Liver (tissue), 9 donors: Measurements from ENCODE around the gene C1QTNF1. TPM values are rescaled to one million over a fixed set of nuclear protein-coding genes. Genes with fewer than 3 reads are reported as not detected.
"Not testable (repeated sequence)": the region's sequence is repeated elsewhere in the genome, so short reads cannot be mapped to it uniquely, and the experiment has no call there.

Experiments used
- DNase-seq: peaks from one replicate; pipeline ENCODE4 v3.0.0-alpha.2; 2017; ENCODE audit warnings: low spot score
- H3K27ac ChIP-seq, 2 donors: one replicate each; pipeline ENCODE4 v1.7.0; 2013; ENCODE audit warnings: inconsistent platforms in 2 of 2, low read length in 2 of 2, control low read depth in 1 of 2, low read depth in 1 of 2, mild to moderate bottlenecking in 1 of 2
- H3K27me3 ChIP-seq, 4 donors: one replicate each; pipeline versions ENCODE4 v1.6.1 to v1.7.0; 2013; ENCODE audit warnings: low read length in 3 of 4, inconsistent platforms in 1 of 4, mild to moderate bottlenecking in 1 of 4, moderate library complexity in 1 of 4; ENCODE audit not compliant: control insufficient read depth in 4 of 4, insufficient read depth in 4 of 4
- H3K36me3 ChIP-seq, 4 donors: one replicate each; pipeline versions ENCODE4 v1.6.1 to v1.7.0; 2013; ENCODE audit warnings: low read length in 3 of 4, mild to moderate bottlenecking in 3 of 4, low read depth in 1 of 4, moderate library complexity in 1 of 4; ENCODE audit not compliant: control insufficient read depth in 4 of 4, insufficient read depth in 3 of 4
- H3K4me1 ChIP-seq, 4 donors: one replicate each; pipeline versions ENCODE4 v1.6.1 to v1.7.0; 2013; ENCODE audit warnings: low read length in 3 of 4, mild to moderate bottlenecking in 3 of 4, moderate library complexity in 1 of 4; ENCODE audit not compliant: control insufficient read depth in 4 of 4, insufficient read depth in 4 of 4
- H3K4me3 ChIP-seq, 3 donors: one replicate each; pipeline versions ENCODE4 v1.6.1 to v1.7.0; 2013; ENCODE audit warnings: low read length in 3 of 3, control low read depth in 1 of 3, low read depth in 1 of 3, mild to moderate bottlenecking in 1 of 3
- H3K9ac ChIP-seq, 2 donors: one replicate each; pipeline ENCODE4 v1.7.0; 2013; ENCODE audit warnings: low read length in 2 of 2, mild to moderate bottlenecking in 2 of 2, moderate library complexity in 2 of 2, control low read depth in 1 of 2, low read depth in 1 of 2
- H3K9me3 ChIP-seq, 4 donors: one replicate each; pipeline versions ENCODE4 v1.6.1 to v1.7.0; 2013; ENCODE audit warnings: low read length in 3 of 4; ENCODE audit not compliant: control insufficient read depth in 4 of 4
- EGR1 ChIP-seq, 2 donors: IDR thresholded peaks; 2 replicates each; pipeline ENCODE4 v1.6.1; 2016 to 2018; ENCODE audit warnings: antibody characterized with exemption in 2 of 2, low read depth in 2 of 2
- FOXA1 ChIP-seq: IDR thresholded peaks from 2 replicates; pipeline ENCODE4 v1.6.1; 2016; ENCODE audit warnings: antibody characterized with exemption
- FOXA2 ChIP-seq: IDR thresholded peaks from 2 replicates; pipeline ENCODE4 v1.6.1; 2016; ENCODE audit warnings: antibody characterized with exemption
- GABPA ChIP-seq, 2 donors: IDR thresholded peaks in 1 of 2; conservative IDR thresholded peaks in 1 of 2; 2 replicates each; pipeline ENCODE4 v1.6.1; 2016; ENCODE audit warnings: antibody characterized with exemption in 2 of 2, mild to moderate bottlenecking in 1 of 2, moderate library complexity in 1 of 2
- HNF4A ChIP-seq, 2 donors: conservative IDR thresholded peaks; 2 replicates each; pipeline ENCODE4 v1.6.1; 2016; ENCODE audit warnings: antibody characterized with exemption in 2 of 2, mild to moderate bottlenecking in 2 of 2
- JUND ChIP-seq, 2 donors: IDR thresholded peaks; 2 replicates each; pipeline ENCODE4 v1.6.1; 2016; ENCODE audit warnings: antibody characterized with exemption in 2 of 2
- RAD21 ChIP-seq, 2 donors: IDR thresholded peaks; 2 replicates each; pipeline ENCODE4 v1.6.1; 2016; ENCODE audit warnings: antibody characterized with exemption in 2 of 2, mild to moderate bottlenecking in 2 of 2
- RXRA ChIP-seq, 2 donors: IDR thresholded peaks; 2 replicates each; pipeline ENCODE4 v1.6.1; 2017 to 2018; ENCODE audit warnings: antibody characterized with exemption in 2 of 2, mild to moderate bottlenecking in 1 of 2
- SP1 ChIP-seq: IDR thresholded peaks from 2 replicates; pipeline ENCODE4 v1.6.1; 2018; ENCODE audit warnings: antibody characterized with exemption, mild to moderate bottlenecking
- TAF1 ChIP-seq: conservative IDR thresholded peaks from 2 replicates; pipeline ENCODE4 v1.6.1; 2016; ENCODE audit warnings: antibody characterized with exemption, mild to moderate bottlenecking
- WGBS: extraction: QIAGEN DNeasy Blood & Tissue Kit; methylation state at CpG from one replicate; pipeline ENCODE4 v1.1.7; 2013; 5-methylcytosine and 5-hydroxymethylcytosine counted together
- polyA plus RNA-seq, 2 donors: library from polyadenylated mRNA; stranded (reverse) in 1 of 2; unstranded in 1 of 2; fragments of 200-250 nt in 1 of 2; fragments of >200 nt in 1 of 2; fragmentation: Nextera tagmentation in 1 of 2; extraction: Ambion mirVana in 1 of 2; gene quantifications; one replicate each; pipeline versions ENCODE4 v1.2.1 to v1.2.3, GENCODE V29; 2013 to 2015
- total RNA-seq, 2 donors: library from RNA; depleted of rRNA; stranded (reverse); fragments of >200 nt; gene quantifications; one replicate each; pipeline ENCODE4 v1.2.3, GENCODE V29; 2014
- TF ChIP-seq, protein P1 (sequence below): IDR thresholded peaks from 2 replicates; pipeline ENCODE4 v1.6.1; 2016; ENCODE audit warnings: antibody characterized with exemption
- TF ChIP-seq, protein P2 (sequence below): IDR thresholded peaks from 2 replicates; pipeline ENCODE4 v1.6.1; 2016; ENCODE audit warnings: antibody characterized with exemption, mild to moderate bottlenecking
- TF ChIP-seq, protein P3 (sequence below): IDR thresholded peaks from 2 replicates; pipeline ENCODE4 v1.6.1; 2016; ENCODE audit warnings: antibody characterized with exemption
- TF ChIP-seq, protein P4 (sequence below): IDR thresholded peaks from 2 replicates; pipeline ENCODE4 v1.6.1; 2016; ENCODE audit warnings: antibody characterized with exemption
- donor health status: healthy.
- donor health status: healthy.
- donor health status: healthy.
- donor health status: healthy.
- donor health status: healthy.

C1QTNF1 gene
- total and polyA plus RNA-seq, 4 donors: 0.56 to 54.6 (median 16.1) TPM

DNA sequence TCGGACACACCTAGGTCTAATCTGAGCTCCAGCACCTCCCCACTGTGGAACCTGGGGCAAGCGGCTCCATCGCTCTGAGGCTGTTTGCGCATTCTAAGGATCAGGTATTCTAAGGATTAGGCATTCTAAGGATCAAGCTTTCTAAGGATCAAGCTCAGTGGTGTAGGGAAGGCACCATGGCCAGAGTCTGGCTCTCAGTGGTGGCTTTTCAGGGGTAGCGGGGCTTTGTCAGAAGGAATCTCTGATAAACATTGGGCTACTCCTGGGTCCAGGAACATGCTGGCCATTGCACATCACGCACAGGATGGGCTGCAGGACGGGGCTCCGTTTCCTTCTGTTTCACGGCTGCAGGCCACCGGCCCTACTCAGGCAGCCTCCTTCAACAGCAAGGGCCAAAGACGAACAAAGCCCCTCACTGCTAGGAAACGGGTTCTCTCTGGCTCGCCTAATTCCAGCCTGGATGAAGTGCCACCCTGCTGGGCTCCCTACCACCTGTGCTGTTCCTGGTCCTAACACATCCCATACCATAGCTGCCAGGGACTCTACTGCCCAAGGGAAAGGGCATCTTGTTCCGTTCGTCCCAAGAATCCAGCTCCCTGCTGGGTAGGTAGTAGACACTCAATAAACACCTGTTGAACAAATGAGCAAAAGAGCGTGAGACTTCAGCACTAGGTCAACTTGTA, 5.5 kb downstream of the C1QTNF1 start:
- Histone ChIP-seq H3K9ac (no peak overlapping the region), H3K27ac (no peak overlapping the region), H3K4me1 (peaks cover 0 to 6% (median 2%) of the 10 kb centered on the region in 4 donors), H3K4me3 (no peak overlapping the region), H3K9me3 (no peaks in the 10 kb centered on the region), H3K36me3 (no peaks in the 10 kb centered on the region), H3K27me3 (peaks cover 0 to 3% (median 0%) of the 10 kb centered on the region in 4 donors)
- TF ChIP-seq FOXA1 (no peak), JUND (IDR thresholded peaks at IDR 0.05) (no peak), TAF1 (no peak), SP1 (no peak), RXRA (IDR thresholded peaks at IDR 0.05) (no peak), RAD21 (IDR thresholded peaks at IDR 0.05) (no peak), EGR1 (IDR thresholded peaks at IDR 0.05; ENCODE audit: low read depth in 2 of 2) (no peak), FOXA2 (no peak), GABPA (IDR thresholded peaks at IDR 0.05 in 1 of 2, conservative IDR thresholded peaks at IDR 0.05 in 1 of 2) (no peak)
- TF ChIP-seq, protein P1, sequence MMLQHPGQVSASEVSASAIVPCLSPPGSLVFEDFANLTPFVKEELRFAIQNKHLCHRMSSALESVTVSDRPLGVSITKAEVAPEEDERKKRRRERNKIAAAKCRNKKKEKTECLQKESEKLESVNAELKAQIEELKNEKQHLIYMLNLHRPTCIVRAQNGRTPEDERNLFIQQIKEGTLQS: no peak
- TF ChIP-seq, protein P2, sequence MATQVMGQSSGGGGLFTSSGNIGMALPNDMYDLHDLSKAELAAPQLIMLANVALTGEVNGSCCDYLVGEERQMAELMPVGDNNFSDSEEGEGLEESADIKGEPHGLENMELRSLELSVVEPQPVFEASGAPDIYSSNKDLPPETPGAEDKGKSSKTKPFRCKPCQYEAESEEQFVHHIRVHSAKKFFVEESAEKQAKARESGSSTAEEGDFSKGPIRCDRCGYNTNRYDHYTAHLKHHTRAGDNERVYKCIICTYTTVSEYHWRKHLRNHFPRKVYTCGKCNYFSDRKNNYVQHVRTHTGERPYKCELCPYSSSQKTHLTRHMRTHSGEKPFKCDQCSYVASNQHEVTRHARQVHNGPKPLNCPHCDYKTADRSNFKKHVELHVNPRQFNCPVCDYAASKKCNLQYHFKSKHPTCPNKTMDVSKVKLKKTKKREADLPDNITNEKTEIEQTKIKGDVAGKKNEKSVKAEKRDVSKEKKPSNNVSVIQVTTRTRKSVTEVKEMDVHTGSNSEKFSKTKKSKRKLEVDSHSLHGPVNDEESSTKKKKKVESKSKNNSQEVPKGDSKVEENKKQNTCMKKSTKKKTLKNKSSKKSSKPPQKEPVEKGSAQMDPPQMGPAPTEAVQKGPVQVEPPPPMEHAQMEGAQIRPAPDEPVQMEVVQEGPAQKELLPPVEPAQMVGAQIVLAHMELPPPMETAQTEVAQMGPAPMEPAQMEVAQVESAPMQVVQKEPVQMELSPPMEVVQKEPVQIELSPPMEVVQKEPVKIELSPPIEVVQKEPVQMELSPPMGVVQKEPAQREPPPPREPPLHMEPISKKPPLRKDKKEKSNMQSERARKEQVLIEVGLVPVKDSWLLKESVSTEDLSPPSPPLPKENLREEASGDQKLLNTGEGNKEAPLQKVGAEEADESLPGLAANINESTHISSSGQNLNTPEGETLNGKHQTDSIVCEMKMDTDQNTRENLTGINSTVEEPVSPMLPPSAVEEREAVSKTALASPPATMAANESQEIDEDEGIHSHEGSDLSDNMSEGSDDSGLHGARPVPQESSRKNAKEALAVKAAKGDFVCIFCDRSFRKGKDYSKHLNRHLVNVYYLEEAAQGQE: no peak
- TF ChIP-seq, protein P3, sequence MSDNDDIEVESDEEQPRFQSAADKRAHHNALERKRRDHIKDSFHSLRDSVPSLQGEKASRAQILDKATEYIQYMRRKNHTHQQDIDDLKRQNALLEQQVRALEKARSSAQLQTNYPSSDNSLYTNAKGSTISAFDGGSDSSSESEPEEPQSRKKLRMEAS: no peak
- WGBS: 76% methylated on average over 16 of the region's 16 CpGs
- no peak for DNase-seq

DNA sequence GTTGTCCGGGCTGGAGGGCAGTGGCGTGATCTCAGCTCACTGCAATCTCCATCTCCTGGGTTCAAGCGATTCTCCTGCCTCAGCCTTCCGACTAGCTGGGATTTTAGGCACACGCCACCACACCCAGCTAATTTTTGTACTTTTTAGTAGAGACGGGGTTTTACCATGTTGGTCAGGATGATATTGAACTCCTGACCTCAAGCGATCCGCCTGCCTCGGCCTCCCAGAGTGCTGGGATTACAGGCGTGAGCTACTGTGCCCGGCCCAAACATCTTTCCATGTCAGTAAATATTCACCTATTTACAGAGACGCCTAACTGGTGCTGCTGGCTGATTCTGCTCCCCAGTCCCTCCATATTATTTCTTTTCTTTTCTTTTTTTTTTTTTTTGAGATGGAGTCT, 6.7 kb downstream of the C1QTNF1 start:
- DNase-seq, H3K36me3 ChIP-seq, H3K9me3 ChIP-seq, H3K4me3 ChIP-seq, H3K27me3 ChIP-seq, H3K9ac ChIP-seq, H3K27ac ChIP-seq, H3K4me1 ChIP-seq: not testable (repeated sequence)
- WGBS: 79% methylated on average over 12 of the region's 12 CpGs

DNA sequence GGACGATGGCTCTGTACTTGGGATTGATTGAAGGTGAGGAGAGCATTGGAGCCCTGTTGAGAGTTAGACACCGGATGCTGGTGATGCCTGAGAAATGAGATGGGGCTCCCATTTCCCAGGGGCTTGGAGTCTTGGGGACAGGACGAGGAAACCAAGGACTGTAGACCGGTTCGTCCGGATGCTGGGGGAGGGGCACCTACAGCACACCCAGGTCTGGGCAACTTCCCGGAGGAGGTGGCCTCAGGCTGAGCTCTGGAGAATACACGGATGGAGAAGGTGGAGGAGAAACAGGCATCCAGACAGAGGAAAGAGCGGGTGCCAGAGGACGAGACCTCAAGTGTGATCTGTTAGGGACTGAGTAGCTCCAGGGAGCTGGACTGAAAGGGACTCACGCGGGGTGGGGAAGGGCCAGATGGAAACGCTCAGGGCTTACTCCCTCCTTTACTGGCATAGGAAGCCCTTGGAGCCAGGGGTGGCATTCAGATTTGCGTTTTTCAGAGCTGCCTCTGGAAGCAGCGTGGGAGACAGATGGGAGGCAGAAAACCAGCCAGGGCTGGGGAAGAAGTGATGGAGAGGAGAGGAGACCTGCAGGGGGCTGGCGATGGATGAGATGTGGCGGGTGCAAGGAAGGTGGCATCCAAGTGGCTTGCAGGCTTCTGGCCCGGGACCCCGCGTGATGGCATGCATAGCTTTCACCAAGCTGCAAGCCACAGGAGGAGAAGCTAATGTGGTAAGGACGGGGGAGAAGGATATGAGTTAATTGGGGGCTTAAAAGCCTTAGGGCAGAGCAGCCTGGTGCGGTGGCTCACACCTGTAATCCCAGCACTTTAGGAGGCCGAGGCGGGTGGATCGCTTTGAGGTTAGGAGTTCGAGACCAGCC, 8.3 kb downstream of the C1QTNF1 start:
- Histone ChIP-seq H3K36me3 (no peaks in the 10 kb centered on the region), H3K4me3 (no peak overlapping the region), H3K9ac (no peak overlapping the region), H3K4me1 (peaks cover 0 to 4% (median 0%) of the 10 kb centered on the region in 4 donors), H3K27ac (no peak overlapping the region), H3K27me3 (peaks cover 0 to 3% (median 0%) of the 10 kb centered on the region in 4 donors), H3K9me3 (no peaks in the 10 kb centered on the region)
- 80% methylated on average over 26 of the region's 26 CpGs for WGBS
- TF ChIP-seq, protein P1: no peak
- TF ChIP-seq, protein P4, sequence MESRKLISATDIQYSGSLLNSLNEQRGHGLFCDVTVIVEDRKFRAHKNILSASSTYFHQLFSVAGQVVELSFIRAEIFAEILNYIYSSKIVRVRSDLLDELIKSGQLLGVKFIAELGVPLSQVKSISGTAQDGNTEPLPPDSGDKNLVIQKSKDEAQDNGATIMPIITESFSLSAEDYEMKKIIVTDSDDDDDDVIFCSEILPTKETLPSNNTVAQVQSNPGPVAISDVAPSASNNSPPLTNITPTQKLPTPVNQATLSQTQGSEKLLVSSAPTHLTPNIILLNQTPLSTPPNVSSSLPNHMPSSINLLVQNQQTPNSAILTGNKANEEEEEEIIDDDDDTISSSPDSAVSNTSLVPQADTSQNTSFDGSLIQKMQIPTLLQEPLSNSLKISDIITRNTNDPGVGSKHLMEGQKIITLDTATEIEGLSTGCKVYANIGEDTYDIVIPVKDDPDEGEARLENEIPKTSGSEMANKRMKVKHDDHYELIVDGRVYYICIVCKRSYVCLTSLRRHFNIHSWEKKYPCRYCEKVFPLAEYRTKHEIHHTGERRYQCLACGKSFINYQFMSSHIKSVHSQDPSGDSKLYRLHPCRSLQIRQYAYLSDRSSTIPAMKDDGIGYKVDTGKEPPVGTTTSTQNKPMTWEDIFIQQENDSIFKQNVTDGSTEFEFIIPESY: no peak
- no peak for TF ChIP-seq GABPA (IDR thresholded peaks at IDR 0.05 in 1 of 2, conservative IDR thresholded peaks at IDR 0.05 in 1 of 2)
- no peak for TF ChIP-seq RXRA (IDR thresholded peaks at IDR 0.05)
- no peak for TF ChIP-seq HNF4A (conservative IDR thresholded peaks at IDR 0.05)
- no peak for TF ChIP-seq TAF1
- no peak for TF ChIP-seq SP1
- no peak for DNase-seq
